ENCODE results near the gene E2F1.

DNA sequence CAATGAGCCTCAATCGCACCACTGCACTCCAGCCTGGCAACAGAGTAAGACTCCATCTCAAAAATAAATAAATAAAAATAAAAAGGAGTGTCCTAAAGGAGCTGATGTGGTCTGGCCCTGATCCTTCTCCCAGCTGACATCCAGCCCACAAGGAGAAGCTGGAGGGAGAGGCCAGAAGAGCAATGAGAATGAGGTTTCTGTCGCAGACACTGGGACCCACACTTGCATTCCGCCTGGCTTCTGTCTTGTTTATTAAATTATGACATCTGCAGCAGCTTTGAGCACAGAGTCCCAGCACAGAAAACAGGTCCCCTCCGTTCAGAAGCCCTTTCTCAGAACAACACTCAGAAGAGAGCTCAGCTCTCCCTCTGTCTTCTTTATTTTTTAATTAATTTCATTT, 10.3 kb upstream of the E2F1 start:
- TF ChIP-seq, protein P1, sequence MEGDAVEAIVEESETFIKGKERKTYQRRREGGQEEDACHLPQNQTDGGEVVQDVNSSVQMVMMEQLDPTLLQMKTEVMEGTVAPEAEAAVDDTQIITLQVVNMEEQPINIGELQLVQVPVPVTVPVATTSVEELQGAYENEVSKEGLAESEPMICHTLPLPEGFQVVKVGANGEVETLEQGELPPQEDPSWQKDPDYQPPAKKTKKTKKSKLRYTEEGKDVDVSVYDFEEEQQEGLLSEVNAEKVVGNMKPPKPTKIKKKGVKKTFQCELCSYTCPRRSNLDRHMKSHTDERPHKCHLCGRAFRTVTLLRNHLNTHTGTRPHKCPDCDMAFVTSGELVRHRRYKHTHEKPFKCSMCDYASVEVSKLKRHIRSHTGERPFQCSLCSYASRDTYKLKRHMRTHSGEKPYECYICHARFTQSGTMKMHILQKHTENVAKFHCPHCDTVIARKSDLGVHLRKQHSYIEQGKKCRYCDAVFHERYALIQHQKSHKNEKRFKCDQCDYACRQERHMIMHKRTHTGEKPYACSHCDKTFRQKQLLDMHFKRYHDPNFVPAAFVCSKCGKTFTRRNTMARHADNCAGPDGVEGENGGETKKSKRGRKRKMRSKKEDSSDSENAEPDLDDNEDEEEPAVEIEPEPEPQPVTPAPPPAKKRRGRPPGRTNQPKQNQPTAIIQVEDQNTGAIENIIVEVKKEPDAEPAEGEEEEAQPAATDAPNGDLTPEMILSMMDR (conservative IDR thresholded peaks at IDR 0.05; ENCODE audit: low read length), result no peak
- no peak for TF ChIP-seq EZH2phosphoT487 (IDR thresholded peaks at IDR 0.05; ENCODE audit: borderline replicate concordance, low read depth, low read length)

All from OCI-LY7 (cell line).